Astrocyte of the cerebellum (primary cell): ENCODE measurements around the gene SF1.

ENCODE experiments used
- DNase-seq: peaks from one replicate; pipeline ENCODE4 v3.0.0-alpha.2; 2011; ENCODE audit warnings: low read depth
- H3K4me3 ChIP-seq: 2 replicates; pipeline ENCODE4 v1.5.1; 2011; ENCODE audit warnings: mild to moderate bottlenecking, low read depth, low read length, moderate library complexity
- in situ Hi-C: cut with HindIII; loops from 2 replicates; pipeline ENCODE4 v1.10.0; 2017; ENCODE audit warnings: low sequenced_read_pairs
- TF ChIP-seq, protein P1 (sequence below): IDR thresholded peaks from 2 replicates; pipeline ENCODE4 v1.5.1; 2012; ENCODE audit warnings: low read length, low read depth, moderate library complexity, mild to moderate bottlenecking; ENCODE audit errors: missing control alignments

The SF1 gene

DNA sequence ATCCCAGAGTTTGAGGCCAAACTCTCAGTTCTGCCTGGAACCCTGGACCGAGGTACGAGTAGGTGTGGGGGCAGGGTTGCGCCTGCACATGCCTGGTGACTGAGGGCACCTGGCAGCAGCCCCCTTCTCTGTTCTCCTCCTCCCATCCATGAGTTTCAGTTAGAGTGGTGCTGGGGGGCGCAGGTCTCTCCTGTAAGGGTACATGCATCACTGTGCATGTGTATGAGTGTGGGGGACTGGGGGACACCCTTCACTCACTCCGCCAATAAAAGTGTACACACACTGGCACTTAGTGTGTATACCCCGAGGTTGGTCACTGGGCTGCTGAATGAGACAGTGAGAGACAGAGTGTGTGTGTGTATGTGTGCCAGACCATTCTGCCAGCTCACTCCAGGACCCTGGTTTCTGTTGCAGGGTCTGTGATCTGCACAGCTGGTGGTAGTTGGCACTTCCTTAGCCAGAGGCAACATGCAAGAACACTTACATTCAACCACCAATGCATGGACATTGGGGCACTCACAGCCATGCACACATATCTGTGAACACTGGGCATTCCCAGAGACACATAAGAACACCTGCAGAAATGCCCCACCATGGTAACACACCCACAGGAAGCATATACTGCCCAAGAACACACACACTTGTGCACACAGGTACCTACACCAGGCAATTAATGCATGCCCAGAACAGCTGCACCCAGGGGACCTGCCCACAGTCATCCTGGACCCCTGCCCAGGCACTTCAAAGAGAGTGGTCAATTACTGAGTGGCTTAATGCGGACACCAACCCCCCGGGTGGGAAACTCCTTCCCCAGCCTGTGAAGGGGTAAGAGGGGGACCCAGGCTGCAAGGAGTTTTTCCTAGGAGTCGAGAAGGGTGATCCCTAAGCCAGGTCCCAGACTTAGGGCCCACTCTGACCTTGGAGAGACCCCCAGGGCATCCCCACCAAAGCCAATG lies 54.2 kb downstream of the SF1 start:
- in situ Hi-C loops: no loop called here
- TF ChIP-seq, protein P1, sequence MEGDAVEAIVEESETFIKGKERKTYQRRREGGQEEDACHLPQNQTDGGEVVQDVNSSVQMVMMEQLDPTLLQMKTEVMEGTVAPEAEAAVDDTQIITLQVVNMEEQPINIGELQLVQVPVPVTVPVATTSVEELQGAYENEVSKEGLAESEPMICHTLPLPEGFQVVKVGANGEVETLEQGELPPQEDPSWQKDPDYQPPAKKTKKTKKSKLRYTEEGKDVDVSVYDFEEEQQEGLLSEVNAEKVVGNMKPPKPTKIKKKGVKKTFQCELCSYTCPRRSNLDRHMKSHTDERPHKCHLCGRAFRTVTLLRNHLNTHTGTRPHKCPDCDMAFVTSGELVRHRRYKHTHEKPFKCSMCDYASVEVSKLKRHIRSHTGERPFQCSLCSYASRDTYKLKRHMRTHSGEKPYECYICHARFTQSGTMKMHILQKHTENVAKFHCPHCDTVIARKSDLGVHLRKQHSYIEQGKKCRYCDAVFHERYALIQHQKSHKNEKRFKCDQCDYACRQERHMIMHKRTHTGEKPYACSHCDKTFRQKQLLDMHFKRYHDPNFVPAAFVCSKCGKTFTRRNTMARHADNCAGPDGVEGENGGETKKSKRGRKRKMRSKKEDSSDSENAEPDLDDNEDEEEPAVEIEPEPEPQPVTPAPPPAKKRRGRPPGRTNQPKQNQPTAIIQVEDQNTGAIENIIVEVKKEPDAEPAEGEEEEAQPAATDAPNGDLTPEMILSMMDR: no peak
- H3K4me3 ChIP-seq: no peak overlapping the region
- DNase-seq: no peak

GRCh38 chr11:64723117-64723906 lies 55.0 kb downstream of the SF1 start, which contains the start of gene NRXN2:
Gene NRXN2 (minus strand): TSS chr11:64723197. CDS start chr11:64713699, 9,498 bp downstream.
- peak within 1 kb of the TSS; percentile 60 for H3K4me3 ChIP-seq
- TF ChIP-seq, protein P1: peak; percentile 96
- peak; percentile 23 for DNase-seq
- in situ Hi-C loops: no loop called here

DNA sequence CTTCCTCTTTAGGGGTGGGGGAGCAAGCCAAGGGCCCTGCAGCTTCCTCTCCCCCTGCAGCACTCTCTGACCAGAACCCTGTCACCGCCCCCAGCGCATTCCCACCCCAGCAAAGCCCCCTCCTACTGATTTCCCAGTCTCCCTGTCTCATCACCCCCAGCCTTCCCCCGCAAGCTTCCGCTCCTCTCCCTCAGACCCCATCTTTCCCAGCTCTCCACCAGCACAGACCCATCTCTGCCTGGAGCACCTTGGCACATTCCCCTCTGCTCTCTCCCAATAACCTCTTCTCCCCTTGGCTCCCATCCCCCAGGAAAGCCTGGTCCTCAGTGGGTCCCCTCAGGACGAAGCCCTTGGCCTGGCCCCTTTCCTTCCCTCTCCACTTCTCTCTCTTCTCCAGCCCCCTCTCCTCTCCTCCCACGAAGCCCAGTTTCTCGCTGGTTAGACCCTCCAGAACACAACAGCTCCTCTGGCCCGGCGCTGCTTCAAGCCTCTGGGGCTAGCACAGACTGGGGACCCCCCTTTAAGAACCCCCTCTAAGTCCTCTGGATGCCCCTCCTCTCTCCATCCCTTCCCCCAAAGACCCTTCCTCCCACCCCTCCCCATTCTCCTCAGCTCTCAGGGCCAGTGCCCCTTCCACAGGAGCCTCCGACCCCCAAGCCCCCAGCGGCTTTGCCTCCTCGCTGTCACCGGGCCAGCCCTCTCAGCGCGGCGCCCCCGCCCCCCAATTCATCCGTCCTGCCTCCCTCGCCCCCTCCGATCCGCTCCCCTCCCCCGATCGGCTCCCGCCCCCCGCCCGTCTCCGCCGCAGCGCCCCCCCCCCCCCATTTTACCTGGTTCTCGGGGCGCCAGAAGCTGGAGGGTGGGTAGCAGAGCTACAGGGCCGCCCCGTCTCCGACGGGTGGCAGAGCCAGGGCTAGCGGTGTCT lies 55.9 kb downstream of the SF1 start:
- no peak overlapping the region for H3K4me3 ChIP-seq
- in situ Hi-C loops: no loop called here
- no peak for DNase-seq
- TF ChIP-seq, protein P1: no peak

DNA sequence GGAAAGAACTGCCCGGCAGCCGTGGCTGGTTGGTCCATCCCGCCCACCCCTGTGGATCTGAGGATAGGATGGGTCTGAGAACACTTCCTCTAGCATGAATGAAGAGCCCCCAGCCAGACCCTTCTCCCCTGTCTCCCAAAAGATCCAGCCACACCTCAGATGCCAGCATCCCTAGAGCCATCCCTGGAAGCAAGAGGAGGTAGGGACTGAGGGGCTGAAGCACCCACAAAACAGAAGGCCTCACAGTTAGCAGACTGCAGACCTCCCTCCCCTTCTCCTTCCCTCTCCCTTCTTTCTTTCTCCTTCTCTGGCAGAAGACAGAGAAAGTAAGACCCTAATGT lies 57.0 kb downstream of the SF1 start:
- TF ChIP-seq, protein P1: no peak
- DNase-seq: no peak
- in situ Hi-C loops: no loop called here
- no peak overlapping the region for H3K4me3 ChIP-seq

DNA sequence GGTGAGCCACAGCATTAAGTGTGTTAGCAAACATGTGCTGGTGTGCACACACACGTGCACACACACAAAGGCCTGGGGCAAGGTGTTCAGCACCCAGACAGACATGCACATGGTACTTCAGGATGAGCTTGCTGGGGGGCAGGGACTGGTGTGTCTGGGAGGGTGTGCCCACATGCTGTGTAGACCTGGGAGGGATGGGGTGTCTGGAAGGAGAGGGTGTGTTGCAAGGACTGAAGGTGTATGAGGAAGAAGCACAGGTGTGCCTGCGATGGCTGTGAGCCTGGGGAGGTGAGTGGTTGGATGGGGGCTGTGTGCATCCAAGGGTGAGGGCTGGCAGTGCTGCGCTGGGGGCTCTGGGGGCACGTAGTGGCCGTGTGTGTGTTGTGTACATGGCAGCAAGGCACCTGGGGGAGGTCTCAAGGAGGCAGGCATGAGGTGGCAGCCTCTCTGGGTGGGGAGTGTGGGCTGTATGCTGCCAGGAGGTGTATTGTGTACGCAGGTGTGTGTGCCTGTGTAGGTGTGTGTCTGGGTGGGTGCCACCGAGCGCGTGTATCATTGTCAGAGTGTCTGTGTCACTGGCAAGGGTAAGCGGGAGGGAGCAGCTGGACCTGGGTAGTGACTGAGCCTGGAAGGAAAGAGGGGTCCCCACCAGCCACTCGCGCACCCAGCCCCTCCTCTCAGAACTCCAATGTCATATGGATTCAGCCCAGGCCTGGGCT lies 57.5 kb downstream of the SF1 start:
- in situ Hi-C loops: no loop called here
- H3K4me3 ChIP-seq: no peak overlapping the region
- TF ChIP-seq, protein P1: no peak
- DNase-seq: no peak

- in situ Hi-C loops: no loop called here
- TF ChIP-seq, protein P1: no peak
Observed at GRCh38 chr11:64720167-64720566, 58.2 kb downstream of the SF1 start.

More at GRCh38 chr11:64720167-64720566, 58.2 kb downstream of the SF1 start:
- no peak overlapping the region for H3K4me3 ChIP-seq
- DNase-seq: no peak
